NCI-H345 treated with DMSO at 0.1 percent for 48 hours (cell line): ENCODE results near the gene ACSM6.
A peak's percentile ranks its signal among the peaks of the same experiment; 100 is the strongest.
"Not testable (repeated sequence)": the region's sequence is repeated elsewhere in the genome, so short reads cannot be mapped to it uniquely, and the experiment has no call there.

Source experiments
- DNase-seq: peaks from one replicate; lab custom pipeline; 2025; ENCODE audit not compliant: unreplicated experiment; lab: John Stamatoyannopoulos, UW

Gene ACSM6, protein sequence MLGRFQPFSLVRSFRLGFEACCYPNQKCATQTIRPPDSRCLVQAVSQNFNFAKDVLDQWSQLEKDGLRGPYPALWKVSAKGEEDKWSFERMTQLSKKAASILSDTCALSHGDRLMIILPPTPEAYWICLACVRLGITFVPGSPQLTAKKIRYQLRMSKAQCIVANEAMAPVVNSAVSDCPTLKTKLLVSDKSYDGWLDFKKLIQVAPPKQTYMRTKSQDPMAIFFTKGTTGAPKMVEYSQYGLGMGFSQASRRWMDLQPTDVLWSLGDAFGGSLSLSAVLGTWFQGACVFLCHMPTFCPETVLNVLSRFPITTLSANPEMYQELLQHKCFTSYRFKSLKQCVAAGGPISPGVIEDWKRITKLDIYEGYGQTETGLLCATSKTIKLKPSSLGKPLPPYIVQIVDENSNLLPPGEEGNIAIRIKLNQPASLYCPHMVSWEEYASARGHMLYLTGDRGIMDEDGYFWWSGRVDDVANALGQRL

DNA sequence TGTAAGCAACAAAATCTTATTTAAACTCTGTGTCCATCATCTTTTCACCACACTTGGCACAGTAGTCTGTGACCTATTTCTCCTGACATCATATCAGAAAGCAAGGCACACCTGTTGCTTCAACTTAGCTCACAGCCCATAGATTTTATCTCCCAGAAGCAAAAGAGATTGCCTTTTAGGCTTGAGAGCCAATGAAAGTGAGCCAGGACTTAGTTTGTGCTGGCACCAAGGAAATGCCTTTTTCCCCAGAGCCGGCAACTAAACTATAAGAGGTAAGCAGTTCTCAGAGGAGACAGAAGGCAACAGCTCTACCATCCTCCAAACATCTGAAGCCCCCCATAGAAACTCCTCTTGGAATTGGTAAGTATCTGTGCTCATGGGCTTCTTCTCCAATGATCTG lies at the start of gene ACSM6:
Gene ACSM6 (plus strand): TSS at position 295 of the 400 bp plus-strand sequence. CDS start 248 bp downstream, outside the sequence.
- no peak for DNase-seq

DNA sequence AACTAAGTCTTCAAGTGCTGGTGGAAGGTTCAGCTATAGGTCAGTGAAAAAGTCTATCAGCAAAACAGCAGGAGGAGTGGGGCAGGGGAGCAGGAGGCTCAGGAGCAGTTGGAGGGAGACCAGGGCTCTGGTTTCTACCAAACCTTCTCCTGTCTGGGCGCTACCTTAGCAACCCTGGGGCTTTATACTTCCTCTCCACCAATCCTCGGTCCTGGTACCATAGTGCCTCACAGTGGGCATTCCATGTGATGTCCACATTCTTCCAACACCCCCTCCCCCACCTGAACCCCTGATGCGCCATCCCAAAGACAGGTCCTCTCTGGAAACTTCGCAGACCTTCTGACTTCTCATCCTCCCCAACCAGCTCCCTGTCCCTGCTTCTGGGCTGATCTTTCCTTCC lies 25.3 kb upstream of the ACSM6 start:
- DNase-seq = no peak

DNA sequence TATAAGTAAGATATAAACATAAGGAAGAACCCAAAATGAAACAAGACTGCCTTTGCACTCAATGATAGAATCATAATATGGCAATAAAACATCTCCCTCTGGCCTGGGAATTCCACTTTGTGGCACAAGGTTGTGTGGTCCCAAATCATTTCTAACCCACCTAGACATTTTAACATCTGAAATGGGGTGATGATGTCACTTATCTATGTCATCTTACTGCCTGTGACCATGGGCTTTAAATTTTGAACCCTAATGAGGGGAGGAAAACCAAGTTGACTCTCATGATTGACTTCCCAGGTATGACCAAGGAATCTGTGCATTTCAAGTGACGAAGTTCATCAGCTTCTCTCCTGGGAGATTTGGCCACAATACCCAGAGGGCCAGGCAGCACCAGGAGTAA lies 24.5 kb upstream of the ACSM6 start:
- DNase-seq = no peak

DNA sequence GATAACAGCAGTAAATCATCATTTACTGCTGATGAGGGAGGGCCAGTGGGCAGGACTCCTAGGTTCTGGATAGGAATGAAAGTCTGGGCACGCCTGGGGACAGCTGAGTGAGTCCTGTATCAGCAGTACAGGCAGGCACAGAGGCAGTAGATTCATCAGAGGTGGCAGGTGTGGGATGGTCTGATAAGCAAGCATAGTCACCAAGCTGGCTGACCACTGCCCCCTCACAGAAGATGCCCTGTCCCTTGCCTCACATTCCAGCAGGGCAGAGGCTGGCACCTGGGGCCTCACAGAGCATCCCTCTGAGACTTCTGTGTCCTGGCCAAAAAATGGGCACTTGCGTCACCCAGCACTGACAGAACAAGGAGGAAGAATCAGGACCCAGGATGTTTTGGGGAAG lies 23.2 kb upstream of the ACSM6 start:
- DNase-seq = no peak

DNA sequence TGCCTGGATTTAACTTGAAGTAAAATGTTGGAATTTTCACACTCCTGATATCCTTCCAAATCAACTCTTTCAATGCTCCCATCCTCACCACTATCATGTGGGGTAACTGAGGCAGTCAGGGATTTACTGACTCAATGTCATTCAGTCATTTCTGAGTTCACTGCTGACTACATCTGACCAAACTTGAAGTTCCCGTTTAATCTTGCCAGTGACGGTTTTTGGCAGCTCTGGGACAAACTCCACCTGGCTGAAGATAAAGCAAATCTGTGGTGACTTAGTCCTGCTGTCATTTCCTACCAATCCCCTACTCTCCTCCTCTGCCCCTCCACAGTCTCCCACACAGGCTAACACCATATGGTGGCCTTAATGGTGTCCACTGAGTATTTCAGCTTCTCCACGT lies 22.7 kb upstream of the ACSM6 start:
- DNase-seq = no peak

DNA sequence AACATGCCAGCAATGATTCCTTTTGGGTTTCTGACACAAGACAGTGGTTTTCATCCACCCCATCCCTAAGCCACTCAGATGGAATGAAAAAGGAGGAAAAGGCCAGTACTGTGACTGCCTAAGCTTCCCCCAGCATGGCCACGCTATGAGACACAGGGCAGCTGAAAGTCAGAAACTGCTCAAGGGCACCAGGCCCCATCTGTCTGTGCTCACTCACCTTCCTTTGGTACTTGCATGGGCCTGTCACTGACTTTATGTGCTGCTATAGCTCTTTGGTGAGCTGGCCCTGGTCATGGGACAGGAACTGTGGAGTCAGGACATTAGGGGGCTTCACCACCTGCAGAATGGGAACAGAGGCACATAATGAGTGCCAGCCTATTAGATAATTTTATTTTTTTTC lies 21.2 kb upstream of the ACSM6 start:
- DNase-seq = no peak

DNA sequence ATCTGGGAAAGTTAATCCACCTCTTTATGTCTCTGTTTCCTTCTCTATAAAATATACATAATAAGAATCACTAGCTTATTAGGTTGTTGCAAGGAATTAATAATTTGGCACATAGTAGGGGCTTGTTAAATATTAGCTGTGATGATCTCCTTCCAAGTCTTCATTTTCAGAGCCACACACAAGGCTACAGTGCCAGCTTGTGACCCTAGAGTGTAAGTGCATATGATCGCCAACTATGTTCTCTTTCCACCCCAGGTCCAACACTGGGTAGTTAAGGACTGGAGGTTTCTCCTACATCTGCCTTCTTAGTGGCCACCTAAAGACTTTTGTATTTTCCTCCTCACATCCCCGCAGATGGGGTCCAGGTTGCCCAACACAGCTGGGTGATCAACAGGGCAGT lies 17.9 kb upstream of the ACSM6 start:
- DNase-seq = no peak

DNA sequence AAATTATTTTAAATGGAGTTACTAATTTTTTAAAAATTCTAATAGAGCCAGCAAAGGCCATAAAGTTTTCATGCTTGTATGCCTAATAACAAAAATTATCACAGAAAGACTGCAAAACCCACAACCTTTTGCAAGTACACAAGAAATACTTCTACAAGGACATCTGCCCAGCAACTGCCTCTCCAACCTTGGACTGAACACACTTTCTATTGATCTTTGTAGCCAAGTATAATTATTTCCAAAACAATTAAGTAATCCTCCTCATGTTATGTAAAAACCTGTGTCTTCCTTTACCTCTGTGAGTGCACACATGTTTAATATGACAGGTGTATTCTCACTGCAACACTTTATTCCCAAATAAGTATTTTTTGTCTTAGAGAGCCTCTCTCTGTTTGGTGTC lies 16.6 kb upstream of the ACSM6 start:
- no peak for DNase-seq

DNA sequence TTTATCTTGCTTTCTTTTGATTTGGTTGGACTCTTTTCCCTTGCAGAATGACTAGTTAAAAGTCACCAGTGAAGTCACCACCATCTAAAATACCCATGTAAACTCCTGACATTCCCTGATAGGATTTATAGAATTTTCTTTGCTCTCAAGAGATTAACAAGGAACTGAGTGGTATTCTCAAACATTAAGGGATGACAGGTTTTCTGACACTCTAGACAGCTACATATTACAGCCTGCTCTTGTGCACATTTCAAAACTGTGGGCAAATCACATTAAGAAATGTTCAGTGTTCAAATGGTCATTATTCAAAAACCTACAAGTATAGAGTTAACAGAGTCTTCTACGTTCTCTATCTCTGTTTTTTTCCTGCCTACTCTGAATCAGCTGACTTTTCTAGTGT lies 15.8 kb upstream of the ACSM6 start:
- DNase-seq = no peak

DNA sequence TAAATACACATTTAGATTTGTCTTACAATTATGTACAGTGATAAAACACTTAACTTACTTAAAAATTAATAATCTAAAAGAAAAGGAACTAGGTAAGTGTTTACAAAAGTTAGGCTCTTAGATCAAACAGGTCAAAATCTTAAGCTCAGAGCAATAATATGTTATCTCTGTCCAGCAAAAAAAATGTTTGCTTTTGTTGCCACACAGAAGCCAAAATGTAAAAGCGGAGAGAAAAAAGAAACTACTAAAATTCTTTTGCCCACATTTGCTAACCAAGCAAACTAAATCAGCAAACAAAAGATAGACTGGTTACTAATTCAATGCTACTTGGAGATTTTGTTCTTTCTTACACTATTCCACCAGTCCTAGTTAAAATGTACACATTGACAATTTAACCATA lies 15.2 kb upstream of the ACSM6 start:
- no peak for DNase-seq

DNA sequence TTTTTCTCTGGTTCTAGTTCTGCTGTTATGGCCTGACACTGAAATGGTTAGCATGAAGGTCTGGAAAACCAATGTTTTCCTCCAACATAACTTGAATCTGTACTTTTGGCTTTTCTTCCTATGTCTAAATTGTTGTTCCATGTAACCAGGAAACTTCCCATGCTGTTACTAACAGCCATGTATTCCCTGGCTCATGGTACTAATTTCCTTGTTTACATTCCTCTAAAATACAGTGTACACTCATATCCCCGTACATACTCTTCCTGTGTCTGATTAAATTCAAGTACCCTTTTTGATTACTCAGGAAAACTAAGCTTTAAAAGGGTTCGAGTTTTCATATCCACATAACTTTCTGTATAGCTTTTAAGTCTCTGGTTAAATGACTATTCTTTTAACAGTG lies 12.3 kb upstream of the ACSM6 start:
- DNase-seq = no peak

DNA sequence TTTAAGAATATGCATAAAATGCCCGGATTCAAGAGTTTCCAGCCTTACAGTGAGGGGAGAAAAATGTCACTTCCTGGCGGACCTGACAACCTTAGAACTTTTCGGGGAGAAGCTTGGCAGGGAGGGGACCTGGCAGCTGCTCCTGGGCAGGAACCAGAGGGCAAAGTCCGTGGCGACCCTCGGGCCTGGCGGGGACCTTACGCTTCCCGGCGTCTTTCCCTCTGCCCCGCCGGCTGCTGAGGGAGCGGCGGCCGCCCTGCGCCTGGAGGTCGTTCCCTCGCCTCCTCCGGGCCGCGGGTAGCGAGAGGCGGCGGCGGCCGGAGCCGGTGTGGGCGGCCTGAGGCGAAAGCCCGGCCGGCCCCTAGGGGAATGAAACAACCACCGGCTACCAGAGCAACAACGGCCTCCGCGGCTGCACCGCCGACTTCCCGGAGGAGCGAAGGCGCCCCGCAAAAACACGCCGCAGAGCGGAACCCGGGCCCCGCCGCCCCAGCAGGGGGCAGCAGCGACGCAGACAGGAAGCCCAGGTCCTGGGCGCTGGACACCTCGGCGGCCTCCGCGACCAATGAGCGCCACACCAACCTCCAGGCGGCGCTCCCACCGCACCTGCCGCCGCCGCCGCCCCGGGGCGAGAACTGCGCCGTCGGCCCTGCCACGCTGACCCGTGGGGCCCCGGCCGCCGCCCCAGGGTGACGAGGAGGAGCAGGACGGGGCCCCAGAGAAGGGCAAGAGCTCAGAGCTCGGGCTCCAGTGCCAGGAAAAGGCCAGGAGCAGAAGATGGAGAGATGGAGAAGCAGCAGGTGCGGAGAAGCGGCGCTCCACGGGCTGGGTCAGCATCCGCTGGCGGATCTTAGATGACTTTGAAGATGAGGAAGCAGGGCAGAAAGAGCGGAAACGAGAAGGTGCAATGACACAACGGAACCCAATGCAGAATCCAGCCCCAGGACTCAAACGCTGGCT lies 10.5 kb upstream of the ACSM6 start:
- DNase-seq = peak; percentile 50

DNA sequence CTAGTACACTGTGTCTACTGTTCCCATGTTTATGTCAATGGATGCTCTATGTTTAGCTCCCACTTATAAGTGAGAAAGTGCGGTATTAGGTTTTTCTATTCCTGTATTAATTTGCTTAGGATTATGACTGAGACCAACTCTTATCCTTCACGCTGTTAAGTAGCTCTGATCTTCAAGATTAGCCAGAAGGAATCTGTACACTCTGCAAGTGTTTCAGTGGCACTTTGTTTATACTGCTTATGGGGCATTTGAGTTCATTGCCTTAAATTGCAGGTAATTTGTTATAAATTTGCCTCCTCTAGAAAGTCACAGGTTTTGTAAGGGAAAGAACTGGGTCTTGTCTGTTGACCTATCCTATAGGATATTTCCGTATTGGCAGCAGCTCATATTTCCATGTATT lies 6.4 kb upstream of the ACSM6 start:
- DNase-seq = no peak

DNA sequence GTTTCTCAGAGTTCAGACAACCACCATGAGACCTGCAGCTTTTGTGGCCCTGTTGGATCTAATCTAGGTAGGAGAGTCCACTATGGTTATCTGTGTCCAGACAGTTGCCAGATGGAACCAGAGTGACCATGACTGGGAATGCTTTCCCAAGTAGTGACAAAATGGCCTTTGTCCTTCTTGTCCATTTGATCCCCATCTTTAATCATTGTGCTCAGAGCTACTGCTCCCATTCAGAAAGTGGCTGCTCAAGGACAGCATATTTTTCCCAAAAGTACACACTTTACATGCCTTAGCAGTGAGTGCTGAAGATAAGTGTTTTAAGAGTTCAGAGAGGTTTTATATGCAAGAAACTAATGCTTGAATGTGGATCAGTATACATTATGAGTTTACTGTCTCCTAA lies 5.4 kb upstream of the ACSM6 start:
- DNase-seq = no peak

DNA sequence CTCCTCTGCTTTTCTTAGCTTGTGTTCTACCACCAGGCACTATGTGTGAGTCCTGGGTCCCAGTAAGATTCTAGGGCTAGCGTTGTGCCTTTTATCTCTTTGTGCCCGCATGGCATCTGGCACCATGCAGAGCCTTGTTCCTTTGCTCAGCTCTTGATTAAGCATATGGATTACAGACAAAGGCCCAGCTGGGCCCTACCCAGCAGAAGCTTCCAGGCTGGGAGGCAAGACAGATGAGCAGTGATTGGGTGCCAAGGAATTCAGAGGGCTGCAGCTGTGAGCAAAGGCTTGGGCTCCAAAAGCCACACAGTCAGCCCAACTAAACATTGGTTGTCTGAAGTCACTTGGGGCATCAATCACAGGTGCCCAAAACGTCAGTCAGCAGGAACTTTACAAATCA lies 2.0 kb downstream of the ACSM6 start:
- no peak for DNase-seq

DNA sequence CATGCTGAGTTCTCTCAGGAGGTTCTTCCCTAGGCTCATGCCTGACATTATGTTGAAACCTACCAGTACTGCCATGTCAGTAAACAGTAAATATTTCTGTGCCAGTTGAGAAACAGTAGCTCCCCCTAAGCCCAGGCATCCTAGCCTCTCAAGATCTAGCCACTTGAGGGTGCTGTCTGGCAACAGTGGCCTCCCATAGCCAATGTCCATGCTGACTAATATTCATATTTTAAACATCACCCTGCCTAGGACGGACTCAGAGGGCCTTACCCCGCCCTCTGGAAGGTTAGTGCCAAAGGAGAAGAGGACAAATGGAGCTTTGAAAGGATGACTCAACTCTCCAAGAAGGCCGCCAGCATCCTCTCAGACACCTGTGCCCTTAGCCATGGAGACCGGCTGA lies 7.7 kb downstream of the ACSM6 start:
- DNase-seq = no peak

DNA sequence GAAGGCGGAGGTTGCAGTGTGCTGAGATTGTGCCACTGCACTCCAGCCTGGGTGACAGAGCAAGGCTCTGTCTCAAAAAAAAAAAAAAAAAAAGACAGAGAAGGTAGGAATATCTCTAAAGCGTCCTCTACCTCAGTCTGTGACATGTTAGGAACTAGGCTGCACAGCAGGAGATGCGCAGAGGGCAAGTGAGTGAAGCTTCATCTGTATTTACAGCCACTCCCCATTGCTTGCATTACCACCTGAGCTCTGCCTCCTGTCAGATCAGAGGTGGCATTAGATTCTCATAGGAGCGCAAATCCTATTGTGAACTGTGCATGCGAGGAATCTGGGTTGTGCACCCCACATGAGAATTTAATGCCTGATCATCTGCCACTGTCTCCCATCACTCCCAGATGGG lies 8.8 kb downstream of the ACSM6 start:
- DNase-seq = not testable (repeated sequence)

DNA sequence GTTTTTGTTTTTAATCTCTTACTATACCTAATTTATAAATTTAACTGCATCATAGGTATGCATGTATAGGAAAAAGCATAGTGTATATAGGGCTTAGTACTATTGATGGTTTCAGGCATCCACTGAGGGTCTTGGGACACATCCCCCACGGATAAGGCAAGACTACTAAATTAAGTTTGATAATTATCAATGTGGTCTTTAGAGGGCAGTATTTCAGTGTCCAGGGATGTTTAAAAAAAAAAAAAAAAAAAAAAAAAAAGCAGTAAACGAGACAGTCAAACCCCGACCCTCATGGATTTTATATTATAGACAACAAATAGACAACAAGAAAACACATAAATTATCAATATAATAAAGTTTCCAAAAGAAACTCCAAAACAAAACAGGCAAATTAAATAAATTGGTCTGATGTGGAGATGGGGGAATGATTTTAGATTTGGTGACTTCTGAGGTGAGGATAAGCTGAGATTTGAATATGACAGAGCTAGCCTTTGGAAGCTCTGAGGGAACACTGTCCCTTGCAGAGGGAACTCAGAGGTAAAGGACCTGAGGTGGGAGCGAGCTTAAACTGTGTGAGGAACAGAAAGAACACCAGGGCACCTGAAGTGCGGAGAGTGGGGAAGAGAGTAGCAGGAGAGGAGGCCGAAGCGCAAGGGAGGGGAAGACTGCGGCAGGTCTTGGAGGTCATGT lies 14.8 kb downstream of the ACSM6 start:
- no peak for DNase-seq

DNA sequence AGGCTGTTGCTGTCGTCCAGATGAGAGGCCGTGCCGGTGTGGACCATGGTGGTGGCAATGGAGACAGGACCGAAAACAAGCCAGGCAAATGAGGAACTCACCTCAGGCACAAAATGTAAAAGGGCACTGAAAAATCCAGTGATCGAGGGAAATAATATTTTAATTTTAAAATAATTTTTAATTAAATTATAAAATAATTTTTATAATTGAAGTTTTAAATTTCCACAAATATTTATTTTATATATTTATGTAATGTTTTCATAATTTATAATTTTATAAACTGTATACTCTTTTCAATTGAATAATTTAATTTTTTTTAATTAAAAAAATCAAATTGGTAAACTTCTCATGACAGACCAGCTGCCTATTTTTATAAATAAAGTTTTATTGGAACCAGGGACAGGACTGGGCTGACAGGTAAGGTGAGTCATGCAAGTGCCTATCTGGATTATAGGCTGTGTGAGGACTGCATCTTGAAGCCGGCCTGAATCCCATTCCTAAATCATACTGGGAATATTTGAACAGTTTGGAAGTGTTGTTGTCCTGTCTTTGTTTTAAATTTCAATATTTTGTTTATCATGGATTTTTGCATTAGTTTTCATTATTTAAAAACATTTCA lies 15.6 kb downstream of the ACSM6 start:
- DNase-seq = no peak

DNA sequence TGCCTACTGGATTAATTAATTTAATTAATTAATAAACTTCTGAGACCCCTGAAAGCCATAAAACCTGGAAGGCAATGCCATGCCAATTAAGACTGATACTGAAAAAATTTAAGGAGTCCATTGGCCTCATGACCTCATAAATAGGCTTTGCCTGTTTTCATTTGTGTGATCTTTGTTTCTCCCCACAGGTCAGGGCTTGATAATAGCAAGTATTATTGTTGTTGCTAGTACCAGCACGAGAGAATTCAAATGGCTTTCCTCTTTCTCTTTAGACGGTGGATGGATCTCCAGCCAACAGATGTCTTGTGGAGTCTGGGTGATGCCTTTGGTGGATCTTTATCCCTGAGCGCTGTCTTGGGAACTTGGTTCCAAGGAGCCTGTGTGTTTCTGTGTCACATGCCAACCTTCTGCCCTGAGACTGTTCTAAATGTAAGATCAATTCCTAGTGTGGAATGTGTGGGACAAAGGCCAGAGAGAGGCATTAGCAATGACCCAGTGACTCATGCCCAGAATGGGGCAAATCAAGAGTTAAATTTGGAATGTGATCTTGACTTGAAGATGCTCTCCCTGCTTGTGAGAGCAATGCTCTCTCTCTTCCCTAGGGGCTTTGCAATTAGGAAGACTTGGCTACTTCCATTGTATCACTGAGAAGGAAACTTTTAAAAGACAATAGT lies 17.7 kb downstream of the ACSM6 start:
- no peak for DNase-seq
